ENCODE results near the gene SAMD5.

SAMD5 gene

DNA sequence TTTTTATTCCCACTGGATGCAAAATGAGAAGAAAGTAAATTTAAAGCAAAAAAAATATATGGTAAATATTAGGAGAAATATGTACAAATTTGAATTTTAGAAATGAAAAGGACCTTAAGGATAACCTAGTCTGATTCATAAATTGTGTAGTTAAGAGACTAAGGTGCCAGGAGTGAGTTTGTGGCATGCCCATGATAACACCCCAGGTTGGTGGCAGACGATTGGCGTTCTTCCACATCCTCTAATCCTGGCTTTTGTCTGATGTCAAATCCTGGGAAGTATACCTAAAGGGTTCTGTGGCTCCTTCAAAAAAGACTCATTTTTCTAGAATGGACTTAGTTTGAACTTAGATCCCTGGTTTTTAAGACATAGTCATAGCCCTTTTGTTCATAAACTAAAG lies 62.2 kb downstream of the SAMD5 start:
- Histone ChIP-seq H3K4me3 (ENCODE audit: low read length) (no peak overlapping the region), H3K9ac (ENCODE audit: low read depth, low read length) (no peak overlapping the region), H3K9me3 (ENCODE audit: insufficient read depth, low read depth, low read length) (no peaks in the 10 kb centered on the region), H3K27ac (ENCODE audit: low read length) (no peak overlapping the region), H3K4me1 (ENCODE audit: insufficient read depth, low read length) (no peaks in the 10 kb centered on the region), H3K27me3 (ENCODE audit: insufficient read depth, low read length) (no peaks in the 10 kb centered on the region), H3K36me3 (ENCODE audit: insufficient read depth, low read depth, low read length) (no peaks in the 10 kb centered on the region)

DNA sequence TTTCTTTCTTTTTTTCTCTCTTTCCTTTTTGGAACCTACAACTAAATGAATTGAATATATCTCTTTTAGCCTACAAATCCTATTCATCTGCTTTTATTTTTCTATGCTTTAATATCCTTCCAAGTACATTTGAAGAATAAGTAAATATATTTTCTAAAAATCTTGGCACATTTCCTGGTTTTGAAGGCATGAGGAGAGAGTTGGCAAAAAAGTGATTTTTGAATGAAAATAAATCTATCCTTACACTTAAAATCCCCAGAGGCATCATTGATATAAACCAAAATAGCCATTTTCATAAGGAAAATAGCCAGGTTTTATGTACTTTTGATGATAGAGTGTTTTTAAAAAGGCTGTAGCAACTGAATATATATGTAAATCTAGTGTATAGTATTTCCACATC lies 69.0 kb downstream of the SAMD5 start:
- H3K36me3 ChIP-seq (ENCODE audit: insufficient read depth, low read depth, low read length), result no peaks in the 10 kb centered on the region
- H3K27me3 ChIP-seq (ENCODE audit: insufficient read depth, low read length), result no peaks in the 10 kb centered on the region
- no peaks in the 10 kb centered on the region for H3K9me3 ChIP-seq (ENCODE audit: insufficient read depth, low read depth, low read length)
- H3K4me1 ChIP-seq (ENCODE audit: insufficient read depth, low read length), result no peaks in the 10 kb centered on the region
- H3K27ac ChIP-seq (ENCODE audit: low read length), result no peak overlapping the region
- no peak overlapping the region for H3K4me3 ChIP-seq (ENCODE audit: low read length)
- H3K9ac ChIP-seq (ENCODE audit: low read depth, low read length), result no peak overlapping the region

DNA sequence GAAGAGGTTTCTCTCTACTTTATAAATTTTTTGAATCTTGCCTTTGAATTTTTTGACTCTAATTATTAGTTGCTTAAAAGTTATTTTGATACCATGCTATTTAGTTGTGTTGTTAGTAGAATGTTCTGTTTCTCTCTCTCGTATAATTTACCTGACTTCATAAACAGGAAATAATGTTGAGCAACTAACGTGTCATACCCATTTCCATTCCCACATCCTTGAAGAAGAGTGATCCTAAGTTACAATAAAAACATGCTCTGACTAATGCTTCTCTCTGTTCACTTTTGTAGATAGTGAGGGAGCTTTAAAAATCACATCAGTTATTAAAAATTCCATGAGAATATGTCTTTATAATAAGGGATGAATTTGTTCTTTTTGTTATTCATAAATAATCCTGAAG lies 69.7 kb downstream of the SAMD5 start:
- no peak overlapping the region for H3K4me3 ChIP-seq (ENCODE audit: low read length)
- H3K27ac ChIP-seq (ENCODE audit: low read length), result no peak overlapping the region
- no peaks in the 10 kb centered on the region for H3K36me3 ChIP-seq (ENCODE audit: insufficient read depth, low read depth, low read length)
- no peaks in the 10 kb centered on the region for H3K27me3 ChIP-seq (ENCODE audit: insufficient read depth, low read length)
- no peaks in the 10 kb centered on the region for H3K4me1 ChIP-seq (ENCODE audit: insufficient read depth, low read length)
- no peak overlapping the region for H3K9ac ChIP-seq (ENCODE audit: low read depth, low read length)
- H3K9me3 ChIP-seq (ENCODE audit: insufficient read depth, low read depth, low read length), result no peaks in the 10 kb centered on the region

DNA sequence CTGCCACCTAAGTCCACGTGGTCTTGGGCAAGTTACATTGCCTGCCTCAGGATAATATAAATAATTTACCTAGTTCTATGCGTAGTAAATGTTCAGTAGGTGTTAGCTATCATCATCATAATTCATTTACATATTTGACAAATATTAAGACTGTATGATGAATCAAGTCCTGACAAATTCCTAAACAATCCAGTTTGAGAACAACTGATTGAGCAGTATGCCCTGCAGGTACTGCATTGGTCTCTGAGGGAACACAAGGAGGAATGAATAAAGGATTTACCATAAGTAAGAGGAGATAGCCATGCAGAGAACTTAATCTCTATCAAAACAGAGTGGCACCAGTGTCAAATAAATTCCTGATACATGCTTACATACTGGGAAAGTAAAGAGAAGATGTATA lies 70.4 kb downstream of the SAMD5 start:
- no peaks in the 10 kb centered on the region for H3K36me3 ChIP-seq (ENCODE audit: insufficient read depth, low read depth, low read length)
- H3K27me3 ChIP-seq (ENCODE audit: insufficient read depth, low read length), result no peaks in the 10 kb centered on the region
- H3K9me3 ChIP-seq (ENCODE audit: insufficient read depth, low read depth, low read length), result no peaks in the 10 kb centered on the region
- H3K4me1 ChIP-seq (ENCODE audit: insufficient read depth, low read length), result no peaks in the 10 kb centered on the region
- H3K9ac ChIP-seq (ENCODE audit: low read depth, low read length), result no peak overlapping the region
- H3K4me3 ChIP-seq (ENCODE audit: low read length), result no peak overlapping the region
- H3K27ac ChIP-seq (ENCODE audit: low read length), result no peak overlapping the region

DNA sequence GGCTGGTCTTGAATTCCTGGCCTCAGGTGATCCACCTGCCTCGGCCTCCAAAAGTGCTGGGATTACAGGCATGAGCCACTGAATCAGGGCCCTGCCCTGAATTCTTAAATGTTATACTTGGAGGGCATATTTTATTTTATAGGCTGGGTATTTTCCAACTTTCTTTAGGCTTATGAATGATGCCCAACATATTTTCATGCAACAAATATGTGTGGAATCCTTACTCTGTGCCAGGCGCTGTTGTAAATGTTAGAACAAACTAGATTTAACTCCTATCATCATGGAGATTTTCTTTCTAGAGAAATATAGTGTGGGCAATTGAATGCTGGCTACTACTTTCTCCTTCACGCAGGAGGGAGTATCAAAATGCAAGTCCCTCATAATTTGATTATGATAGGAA lies 71.2 kb downstream of the SAMD5 start:
- Histone ChIP-seq H3K36me3 (ENCODE audit: insufficient read depth, low read depth, low read length) (no peaks in the 10 kb centered on the region), H3K27ac (ENCODE audit: low read length) (no peak overlapping the region)

DNA sequence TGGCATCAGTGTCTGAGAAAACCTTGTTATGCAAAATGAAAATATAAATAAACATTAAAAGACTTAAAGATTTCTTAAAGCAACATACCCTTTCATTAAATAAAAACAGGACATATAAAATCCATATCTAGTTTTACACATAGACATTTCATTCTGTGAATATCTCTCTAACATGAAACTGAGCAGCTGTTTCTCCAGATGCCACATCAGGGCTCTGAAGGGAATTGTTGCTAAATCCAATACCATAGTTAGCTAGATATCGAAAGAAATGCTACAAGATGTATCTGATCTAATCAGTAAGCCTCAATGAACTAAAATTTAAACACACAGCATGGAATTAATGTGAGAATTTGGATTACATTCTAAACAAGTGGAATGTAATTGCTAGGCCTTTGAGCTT lies 74.5 kb downstream of the SAMD5 start:
- H3K27me3 ChIP-seq (ENCODE audit: insufficient read depth, low read length), result no peaks in the 10 kb centered on the region

More for the DNA sequence above, 71.2 kb downstream of the SAMD5 start:
- Histone ChIP-seq H3K9ac (ENCODE audit: low read depth, low read length) (no peak overlapping the region), H3K9me3 (ENCODE audit: insufficient read depth, low read depth, low read length) (no peaks in the 10 kb centered on the region), H3K4me3 (ENCODE audit: low read length) (no peak overlapping the region), H3K27me3 (ENCODE audit: insufficient read depth, low read length) (no peaks in the 10 kb centered on the region), H3K4me1 (ENCODE audit: insufficient read depth, low read length) (no peaks in the 10 kb centered on the region)

DNA sequence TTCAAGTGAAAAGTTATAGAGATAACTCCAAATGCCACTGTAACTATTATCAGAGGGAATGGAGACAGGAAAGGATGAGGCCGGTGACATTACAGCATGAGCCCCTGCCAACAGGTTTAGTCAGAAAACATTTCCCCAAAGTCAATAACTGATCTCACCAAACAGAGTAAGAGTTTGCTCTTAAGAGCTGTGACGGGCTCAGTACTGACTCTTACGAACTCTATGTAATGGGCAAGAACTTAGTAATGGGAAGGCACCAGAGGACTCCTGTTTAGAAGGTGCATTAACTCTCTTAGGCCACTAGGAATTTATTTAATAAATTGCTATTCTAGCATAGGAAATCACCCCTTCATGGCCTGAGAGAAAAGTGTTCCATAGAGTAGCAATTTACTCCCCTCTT lies 76.8 kb downstream of the SAMD5 start:
- Histone ChIP-seq H3K4me3 (ENCODE audit: low read length) (no peak overlapping the region), H3K9ac (ENCODE audit: low read depth, low read length) (no peak overlapping the region), H3K27ac (ENCODE audit: low read length) (no peak overlapping the region), H3K9me3 (ENCODE audit: insufficient read depth, low read depth, low read length) (no peaks in the 10 kb centered on the region), H3K36me3 (ENCODE audit: insufficient read depth, low read depth, low read length) (no peaks in the 10 kb centered on the region), H3K27me3 (ENCODE audit: insufficient read depth, low read length) (no peaks in the 10 kb centered on the region), H3K4me1 (ENCODE audit: insufficient read depth, low read length) (no peaks in the 10 kb centered on the region)

More for the DNA sequence above, 74.5 kb downstream of the SAMD5 start:
- no peaks in the 10 kb centered on the region for H3K36me3 ChIP-seq (ENCODE audit: insufficient read depth, low read depth, low read length)
- H3K4me1 ChIP-seq (ENCODE audit: insufficient read depth, low read length), result no peaks in the 10 kb centered on the region
- no peak overlapping the region for H3K9ac ChIP-seq (ENCODE audit: low read depth, low read length)
- no peak overlapping the region for H3K27ac ChIP-seq (ENCODE audit: low read length)
- no peak overlapping the region for H3K4me3 ChIP-seq (ENCODE audit: low read length)
- no peaks in the 10 kb centered on the region for H3K9me3 ChIP-seq (ENCODE audit: insufficient read depth, low read depth, low read length)

DNA sequence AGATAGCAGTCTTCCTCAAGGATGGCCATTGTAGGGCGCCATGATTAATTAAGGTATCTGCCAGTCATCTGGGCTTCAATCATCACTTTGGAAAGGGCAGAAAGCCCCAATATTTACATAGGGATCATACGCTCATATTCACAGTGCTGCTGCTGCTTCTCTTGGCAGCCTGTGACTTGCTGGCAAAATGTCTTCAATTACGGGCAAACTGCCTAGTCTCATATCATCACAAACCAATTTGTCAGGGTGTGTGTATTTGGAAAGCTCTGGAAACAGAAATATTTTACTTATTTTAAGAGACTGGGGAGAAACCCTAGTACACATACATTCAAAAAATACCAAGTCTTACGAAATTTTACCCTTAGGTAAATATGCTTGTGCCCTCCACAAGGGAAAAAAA lies 77.6 kb downstream of the SAMD5 start:
- Histone ChIP-seq H3K4me3 (ENCODE audit: low read length) (no peak overlapping the region), H3K9me3 (ENCODE audit: insufficient read depth, low read depth, low read length) (no peaks in the 10 kb centered on the region), H3K9ac (ENCODE audit: low read depth, low read length) (no peak overlapping the region), H3K4me1 (ENCODE audit: insufficient read depth, low read length) (no peaks in the 10 kb centered on the region), H3K27ac (ENCODE audit: low read length) (no peak overlapping the region), H3K36me3 (ENCODE audit: insufficient read depth, low read depth, low read length) (no peaks in the 10 kb centered on the region), H3K27me3 (ENCODE audit: insufficient read depth, low read length) (no peaks in the 10 kb centered on the region)

DNA sequence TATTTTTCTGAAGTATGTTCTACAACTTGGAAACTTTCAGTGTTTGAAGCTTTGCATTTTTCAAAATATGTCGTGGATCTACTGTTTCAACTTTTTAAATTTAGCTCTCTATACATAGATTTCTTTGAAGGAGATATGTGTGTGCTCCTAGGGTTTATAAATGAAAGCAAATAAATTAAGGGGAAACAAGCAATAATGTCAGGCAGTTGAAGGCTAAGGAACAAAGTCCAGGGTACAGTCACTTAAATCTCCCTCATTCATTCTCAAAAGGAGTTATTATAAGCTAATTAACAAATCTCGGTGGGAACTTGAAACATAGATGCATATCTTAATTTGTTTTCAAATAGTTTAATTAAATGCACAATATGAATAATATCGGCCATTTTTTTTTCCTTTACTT lies 79.4 kb downstream of the SAMD5 start:
- no peak overlapping the region for H3K9ac ChIP-seq (ENCODE audit: low read depth, low read length)
- H3K9me3 ChIP-seq (ENCODE audit: insufficient read depth, low read depth, low read length), result no peaks in the 10 kb centered on the region
- no peak overlapping the region for H3K27ac ChIP-seq (ENCODE audit: low read length)
- H3K27me3 ChIP-seq (ENCODE audit: insufficient read depth, low read length), result no peaks in the 10 kb centered on the region
- no peak overlapping the region for H3K4me3 ChIP-seq (ENCODE audit: low read length)
- H3K4me1 ChIP-seq (ENCODE audit: insufficient read depth, low read length), result no peaks in the 10 kb centered on the region
- no peaks in the 10 kb centered on the region for H3K36me3 ChIP-seq (ENCODE audit: insufficient read depth, low read depth, low read length)

DNA sequence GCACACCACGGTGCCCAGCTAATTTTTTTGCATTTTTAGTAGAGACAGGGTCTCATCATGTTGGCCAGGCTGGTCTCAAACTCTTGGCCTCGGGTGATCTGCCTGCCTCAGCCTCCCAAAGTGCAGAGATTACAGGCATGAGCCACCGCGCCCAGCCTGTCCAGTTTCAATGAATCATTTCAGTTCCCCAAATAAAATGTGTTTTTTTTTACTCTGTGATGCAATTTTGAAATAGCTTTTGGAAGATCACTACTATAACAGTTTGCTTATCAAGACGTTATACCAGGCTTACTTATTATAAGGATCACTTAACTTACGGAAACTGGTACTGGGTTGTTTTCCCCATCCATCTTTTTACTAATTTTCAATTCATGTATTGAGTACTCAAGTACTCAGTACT lies 80.0 kb downstream of the SAMD5 start:
- Histone ChIP-seq H3K27ac (ENCODE audit: low read length) (no peak overlapping the region), H3K4me3 (ENCODE audit: low read length) (no peak overlapping the region), H3K9ac (ENCODE audit: low read depth, low read length) (no peak overlapping the region), H3K27me3 (ENCODE audit: insufficient read depth, low read length) (no peaks in the 10 kb centered on the region), H3K4me1 (ENCODE audit: insufficient read depth, low read length) (no peaks in the 10 kb centered on the region), H3K36me3 (ENCODE audit: insufficient read depth, low read depth, low read length) (no peaks in the 10 kb centered on the region), H3K9me3 (ENCODE audit: insufficient read depth, low read depth, low read length) (no peaks in the 10 kb centered on the region)

DNA sequence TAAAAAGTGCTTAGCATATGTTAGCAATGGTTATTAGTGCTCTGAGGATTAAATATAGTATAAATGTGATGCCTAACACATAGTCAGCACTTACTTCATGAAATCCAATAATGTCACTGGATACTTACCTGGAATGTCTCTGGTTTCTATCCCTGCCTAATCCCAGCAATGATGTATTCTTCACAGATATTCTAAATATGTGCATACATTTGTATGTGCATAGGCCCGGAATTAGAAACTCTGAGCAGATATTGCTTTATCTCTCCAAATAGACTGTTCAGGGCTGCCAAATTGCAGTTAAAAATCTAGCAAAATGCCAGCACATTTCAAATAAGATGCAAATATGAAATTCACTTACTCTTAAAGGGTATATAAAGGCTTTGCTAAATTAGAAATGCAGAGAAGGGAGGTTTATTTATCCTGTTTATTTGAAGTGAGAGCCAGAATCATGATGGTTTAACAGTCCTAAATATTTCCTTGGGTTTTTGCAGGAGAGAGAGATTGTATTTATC lies 81.3 kb downstream of the SAMD5 start:
- no peak overlapping the region for H3K9ac ChIP-seq (ENCODE audit: low read depth, low read length)
- no peaks in the 10 kb centered on the region for H3K27me3 ChIP-seq (ENCODE audit: insufficient read depth, low read length)
- no peak overlapping the region for H3K4me3 ChIP-seq (ENCODE audit: low read length)
- H3K9me3 ChIP-seq (ENCODE audit: insufficient read depth, low read depth, low read length), result no peaks in the 10 kb centered on the region
- H3K36me3 ChIP-seq (ENCODE audit: insufficient read depth, low read depth, low read length), result no peaks in the 10 kb centered on the region
- no peaks in the 10 kb centered on the region for H3K4me1 ChIP-seq (ENCODE audit: insufficient read depth, low read length)
- H3K27ac ChIP-seq (ENCODE audit: low read length), result no peak overlapping the region

DNA sequence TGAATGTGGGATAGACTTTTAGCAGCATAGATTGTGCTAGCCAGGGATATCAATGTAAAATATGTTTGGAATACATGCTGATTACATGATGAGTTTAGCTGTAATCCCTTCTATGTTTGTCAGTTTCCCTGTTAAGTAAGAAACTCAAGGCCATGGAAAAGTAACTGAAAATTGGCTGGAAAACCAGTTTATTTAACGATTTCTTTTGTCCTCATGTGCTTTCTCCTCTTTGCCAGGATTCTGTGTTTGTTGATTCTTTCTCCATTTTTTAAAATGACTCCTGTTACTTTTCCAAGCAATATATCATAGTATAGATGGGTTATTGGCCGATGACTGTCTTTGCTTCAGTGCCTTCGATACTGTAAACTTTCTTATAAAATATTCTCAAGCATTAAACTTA lies 87.5 kb downstream of the SAMD5 start:
- Histone ChIP-seq H3K4me1 (ENCODE audit: insufficient read depth, low read length) (no peaks in the 10 kb centered on the region), H3K27ac (ENCODE audit: low read length) (no peak overlapping the region), H3K9ac (ENCODE audit: low read depth, low read length) (no peak overlapping the region), H3K36me3 (ENCODE audit: insufficient read depth, low read depth, low read length) (no peaks in the 10 kb centered on the region), H3K27me3 (ENCODE audit: insufficient read depth, low read length) (no peaks in the 10 kb centered on the region), H3K9me3 (ENCODE audit: insufficient read depth, low read depth, low read length) (no peaks in the 10 kb centered on the region), H3K4me3 (ENCODE audit: low read length) (no peak overlapping the region)
